Liver (tissue), 10 donors: Measurements from ENCODE around the gene TAS2R8. TPM values are rescaled to one million over a fixed set of nuclear protein-coding genes. Genes with fewer than 3 reads are reported as not detected.

Source experiments
- DNase-seq: peaks from one replicate; pipeline ENCODE4 v3.0.0-alpha.2; 2017; ENCODE audit warnings: low spot score
- H3K27ac ChIP-seq, 2 donors: one replicate each; pipeline ENCODE4 v1.7.0; 2013; ENCODE audit warnings: inconsistent platforms in 2 of 2, low read length in 2 of 2, control low read depth in 1 of 2, low read depth in 1 of 2, mild to moderate bottlenecking in 1 of 2
- H3K27me3 ChIP-seq, 4 donors: one replicate each; pipeline versions ENCODE4 v1.6.1 to v1.7.0; 2013; ENCODE audit warnings: low read length in 3 of 4, inconsistent platforms in 1 of 4, mild to moderate bottlenecking in 1 of 4, moderate library complexity in 1 of 4; ENCODE audit not compliant: control insufficient read depth in 4 of 4, insufficient read depth in 4 of 4
- H3K36me3 ChIP-seq, 4 donors: one replicate each; pipeline versions ENCODE4 v1.6.1 to v1.7.0; 2013; ENCODE audit warnings: low read length in 3 of 4, mild to moderate bottlenecking in 3 of 4, low read depth in 1 of 4, moderate library complexity in 1 of 4; ENCODE audit not compliant: control insufficient read depth in 4 of 4, insufficient read depth in 3 of 4
- H3K4me1 ChIP-seq, 4 donors: one replicate each; pipeline versions ENCODE4 v1.6.1 to v1.7.0; 2013; ENCODE audit warnings: low read length in 3 of 4, mild to moderate bottlenecking in 3 of 4, moderate library complexity in 1 of 4; ENCODE audit not compliant: control insufficient read depth in 4 of 4, insufficient read depth in 4 of 4
- H3K4me3 ChIP-seq, 3 donors: one replicate each; pipeline versions ENCODE4 v1.6.1 to v1.7.0; 2013; ENCODE audit warnings: low read length in 3 of 3, control low read depth in 1 of 3, low read depth in 1 of 3, mild to moderate bottlenecking in 1 of 3
- H3K9ac ChIP-seq, 2 donors: one replicate each; pipeline ENCODE4 v1.7.0; 2013; ENCODE audit warnings: low read length in 2 of 2, mild to moderate bottlenecking in 2 of 2, moderate library complexity in 2 of 2, control low read depth in 1 of 2, low read depth in 1 of 2
- H3K9me3 ChIP-seq, 4 donors: one replicate each; pipeline versions ENCODE4 v1.6.1 to v1.7.0; 2013; ENCODE audit warnings: low read length in 3 of 4; ENCODE audit not compliant: control insufficient read depth in 4 of 4
- CTCF ChIP-seq: fragments of 150-350 bp; IDR thresholded peaks from 2 replicates; pipeline ENCODE4 v1.5.1; 2017; ENCODE audit warnings: improper control_type of control experiment, low read depth, low read length; ENCODE audit not compliant: missing input control
- FOXA1 ChIP-seq: IDR thresholded peaks from 2 replicates; pipeline ENCODE4 v1.6.1; 2016; ENCODE audit warnings: antibody characterized with exemption
- FOXA2 ChIP-seq: IDR thresholded peaks from 2 replicates; pipeline ENCODE4 v1.6.1; 2016; ENCODE audit warnings: antibody characterized with exemption
- HNF4A ChIP-seq, 2 donors: conservative IDR thresholded peaks; 2 replicates each; pipeline ENCODE4 v1.6.1; 2016; ENCODE audit warnings: antibody characterized with exemption in 2 of 2, mild to moderate bottlenecking in 2 of 2
- HNF4G ChIP-seq: IDR thresholded peaks from 2 replicates; pipeline ENCODE4 v1.6.1; 2016; ENCODE audit warnings: antibody characterized with exemption
- MAX ChIP-seq: IDR thresholded peaks from 2 replicates; pipeline ENCODE4 v1.6.1; 2016; ENCODE audit warnings: antibody characterized with exemption
- NR2F2 ChIP-seq: IDR thresholded peaks from 2 replicates; pipeline ENCODE4 v1.6.1; 2016; ENCODE audit warnings: antibody characterized with exemption
- RXRA ChIP-seq, 2 donors: IDR thresholded peaks; 2 replicates each; pipeline ENCODE4 v1.6.1; 2017 to 2018; ENCODE audit warnings: antibody characterized with exemption in 2 of 2, mild to moderate bottlenecking in 1 of 2
- SP1 ChIP-seq: IDR thresholded peaks from 2 replicates; pipeline ENCODE4 v1.6.1; 2018; ENCODE audit warnings: antibody characterized with exemption, mild to moderate bottlenecking
- TAF1 ChIP-seq: conservative IDR thresholded peaks from 2 replicates; pipeline ENCODE4 v1.6.1; 2016; ENCODE audit warnings: antibody characterized with exemption, mild to moderate bottlenecking
- YY1 ChIP-seq: IDR thresholded peaks from 2 replicates; pipeline ENCODE4 v1.6.1; 2016; ENCODE audit warnings: antibody characterized with exemption, mild to moderate bottlenecking
- ZBTB33 ChIP-seq: IDR thresholded peaks from 2 replicates; pipeline ENCODE4 v1.6.1; 2016; ENCODE audit warnings: antibody characterized with exemption
- WGBS: extraction: QIAGEN DNeasy Blood & Tissue Kit; methylation state at CpG from one replicate; pipeline ENCODE4 v1.1.7; 2013; 5-methylcytosine and 5-hydroxymethylcytosine counted together
- polyA plus RNA-seq, 2 donors: library from polyadenylated mRNA; stranded (reverse) in 1 of 2; unstranded in 1 of 2; fragments of 200-250 nt in 1 of 2; fragments of >200 nt in 1 of 2; fragmentation: Nextera tagmentation in 1 of 2; extraction: Ambion mirVana in 1 of 2; gene quantifications; one replicate each; pipeline versions ENCODE4 v1.2.1 to v1.2.3, GENCODE V29; 2013 to 2015
- small RNA-seq: library from RNA; depleted of rRNA; stranded (forward); fragments of <200 nt; gene quantifications from one replicate; pipeline ENCODE3, GENCODE V24; 2014
- total RNA-seq, 2 donors: library from RNA; depleted of rRNA; stranded (reverse); fragments of >200 nt; gene quantifications; one replicate each; pipeline ENCODE4 v1.2.3, GENCODE V29; 2014
- TF ChIP-seq, protein P1 (sequence below): IDR thresholded peaks from 2 replicates; pipeline ENCODE4 v1.6.1; 2016; ENCODE audit warnings: antibody characterized with exemption, mild to moderate bottlenecking
- donor health status: healthy.
- donor health status: healthy.
- donor health status: healthy.
- donor health status: healthy.
- donor health status: healthy.

The TAS2R8 gene
- total and polyA plus RNA-seq, 4 donors, result 0.25 TPM; not detected in 3

GRCh38 chr12:10756194-10756593, 50.9 kb downstream of the TAS2R8 start:
- 79% methylated on average over 4 of the region's 4 CpGs for WGBS
- no peak for DNase-seq
- Histone ChIP-seq H3K9ac (no peak overlapping the region), H3K4me3 (no peak overlapping the region), H3K27ac (no peak overlapping the region), H3K4me1 (no peaks in the 10 kb centered on the region), H3K9me3 (peaks cover 0 to 12% (median 5%) of the 10 kb centered on the region in 4 donors), H3K27me3 (peaks cover 0 to 9% (median 0%) of the 10 kb centered on the region in 4 donors), H3K36me3 (no peaks in the 10 kb centered on the region)
- TF ChIP-seq FOXA1, result no peak
- no peak for TF ChIP-seq YY1
- no peak for TF ChIP-seq HNF4A (conservative IDR thresholded peaks at IDR 0.05)
- TF ChIP-seq ZBTB33, result no peak
- TF ChIP-seq SP1, result no peak
- no peak for TF ChIP-seq HNF4G
- TF ChIP-seq CTCF, result no peak
- no peak for TF ChIP-seq RXRA (IDR thresholded peaks at IDR 0.05)
- TF ChIP-seq NR2F2, result no peak
- TF ChIP-seq, protein P1, sequence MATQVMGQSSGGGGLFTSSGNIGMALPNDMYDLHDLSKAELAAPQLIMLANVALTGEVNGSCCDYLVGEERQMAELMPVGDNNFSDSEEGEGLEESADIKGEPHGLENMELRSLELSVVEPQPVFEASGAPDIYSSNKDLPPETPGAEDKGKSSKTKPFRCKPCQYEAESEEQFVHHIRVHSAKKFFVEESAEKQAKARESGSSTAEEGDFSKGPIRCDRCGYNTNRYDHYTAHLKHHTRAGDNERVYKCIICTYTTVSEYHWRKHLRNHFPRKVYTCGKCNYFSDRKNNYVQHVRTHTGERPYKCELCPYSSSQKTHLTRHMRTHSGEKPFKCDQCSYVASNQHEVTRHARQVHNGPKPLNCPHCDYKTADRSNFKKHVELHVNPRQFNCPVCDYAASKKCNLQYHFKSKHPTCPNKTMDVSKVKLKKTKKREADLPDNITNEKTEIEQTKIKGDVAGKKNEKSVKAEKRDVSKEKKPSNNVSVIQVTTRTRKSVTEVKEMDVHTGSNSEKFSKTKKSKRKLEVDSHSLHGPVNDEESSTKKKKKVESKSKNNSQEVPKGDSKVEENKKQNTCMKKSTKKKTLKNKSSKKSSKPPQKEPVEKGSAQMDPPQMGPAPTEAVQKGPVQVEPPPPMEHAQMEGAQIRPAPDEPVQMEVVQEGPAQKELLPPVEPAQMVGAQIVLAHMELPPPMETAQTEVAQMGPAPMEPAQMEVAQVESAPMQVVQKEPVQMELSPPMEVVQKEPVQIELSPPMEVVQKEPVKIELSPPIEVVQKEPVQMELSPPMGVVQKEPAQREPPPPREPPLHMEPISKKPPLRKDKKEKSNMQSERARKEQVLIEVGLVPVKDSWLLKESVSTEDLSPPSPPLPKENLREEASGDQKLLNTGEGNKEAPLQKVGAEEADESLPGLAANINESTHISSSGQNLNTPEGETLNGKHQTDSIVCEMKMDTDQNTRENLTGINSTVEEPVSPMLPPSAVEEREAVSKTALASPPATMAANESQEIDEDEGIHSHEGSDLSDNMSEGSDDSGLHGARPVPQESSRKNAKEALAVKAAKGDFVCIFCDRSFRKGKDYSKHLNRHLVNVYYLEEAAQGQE, result no peak
- no peak for TF ChIP-seq TAF1
- TF ChIP-seq FOXA2, result no peak
- TF ChIP-seq MAX, result no peak

Small RNA genes within 50 kb of the gene (small RNA-seq; reads per million reads assigned to genes)
- not detected for gene PRR4

Other genes with a start within 250 kb of the TAS2R8 start
- gene MAGOHB, start 193.7 kb downstream of the TAS2R8 start, total RNA-seq, result 1 to 10 TPM; 7.6 to 8.1 TPM
- gene MAGOHB, start 193.7 kb downstream of the TAS2R8 start, polyA plus RNA-seq, result 10 to 100 TPM in 1 of 2 donors, 1 to 10 TPM in 1; 9.7 to 20.7 TPM
- gene STYK1, start 133.2 kb downstream of the TAS2R8 start, total RNA-seq, result 1 to 10 TPM in 1 of 2 donors, under 1 TPM in 1; 0.08 to 1.3 TPM
- gene STYK1, start 133.2 kb downstream of the TAS2R8 start, polyA plus RNA-seq, result under 1 TPM in 1 of 2 donors, not detected in 1; 0.03 TPM
- 100 to 1,000 TPM in 1 of 2 donors, 1 to 10 TPM in 1; 9.2 to 116 TPM for gene YBX3, start 84.0 kb downstream of the TAS2R8 start, total RNA-seq
- 10 to 100 TPM in 1 of 2 donors, 1 to 10 TPM in 1; 6.8 to 22.3 TPM for gene YBX3, start 84.0 kb downstream of the TAS2R8 start, polyA plus RNA-seq
- gene TAS2R7, start 4.7 kb downstream of the TAS2R8 start, total RNA-seq, result under 1 TPM in 1 of 2 donors, not detected in 1; 0.42 TPM
- not detected for gene TAS2R7, start 4.7 kb downstream of the TAS2R8 start, polyA plus RNA-seq
- under 1 TPM in 1 of 2 donors, not detected in 1; 0.33 TPM for gene TAS2R9, start 2.9 kb upstream of the TAS2R8 start, total RNA-seq
- not detected for gene TAS2R9, start 2.9 kb upstream of the TAS2R8 start, polyA plus RNA-seq
- gene TAS2R10, start 19.1 kb upstream of the TAS2R8 start, total RNA-seq, result 1 to 10 TPM in 1 of 2 donors, under 1 TPM in 1; 0.14 to 3.0 TPM
- gene TAS2R10, start 19.1 kb upstream of the TAS2R8 start, polyA plus RNA-seq, result under 1 TPM in 1 of 2 donors, not detected in 1; 0.40 TPM
- gene PRR4, start 42.2 kb upstream of the TAS2R8 start, total RNA-seq, result 1 to 10 TPM in 1 of 2 donors, under 1 TPM in 1; 0.56 to 3.5 TPM
- gene PRR4, start 42.2 kb upstream of the TAS2R8 start, polyA plus RNA-seq, result 1 to 10 TPM in 1 of 2 donors, under 1 TPM in 1; 0.65 to 2.2 TPM
- 10 to 100 TPM in 1 of 2 donors, 1 to 10 TPM in 1; 9.6 to 29.6 TPM for gene PRH1, start 77.0 kb upstream of the TAS2R8 start, total RNA-seq
- gene PRH1, start 77.0 kb upstream of the TAS2R8 start, polyA plus RNA-seq, result 10 to 100 TPM in 1 of 2 donors, 1 to 10 TPM in 1; 1.3 to 22.6 TPM
- 1 to 10 TPM in 1 of 2 donors, under 1 TPM in 1; 0.51 to 6.2 TPM for gene TAS2R13, start 102.3 kb upstream of the TAS2R8 start, total RNA-seq
- under 1 TPM in 1 of 2 donors, not detected in 1; 0.10 TPM for gene TAS2R13, start 102.3 kb upstream of the TAS2R8 start, polyA plus RNA-seq
- under 1 TPM; 0.23 to 0.42 TPM for gene PRH2, start 122.0 kb upstream of the TAS2R8 start, total RNA-seq
- gene PRH2, start 122.0 kb upstream of the TAS2R8 start, polyA plus RNA-seq, result under 1 TPM in 1 of 2 donors, not detected in 1; 0.40 TPM
- gene TAS2R14, start 132.0 kb upstream of the TAS2R8 start, total RNA-seq, result 1 to 10 TPM; 1.5 to 6.9 TPM
- gene TAS2R14, start 132.0 kb upstream of the TAS2R8 start, polyA plus RNA-seq, result 1 to 10 TPM in 1 of 2 donors, under 1 TPM in 1; 0.16 to 1.4 TPM
- 1 to 10 TPM in 1 of 2 donors, under 1 TPM in 1; 0.89 to 7.8 TPM for gene TAS2R50, start 179.6 kb upstream of the TAS2R8 start, total RNA-seq
- gene TAS2R50, start 179.6 kb upstream of the TAS2R8 start, polyA plus RNA-seq, result not detected
- 1 to 10 TPM; 1.4 to 5.9 TPM for gene TAS2R20, start 191.0 kb upstream of the TAS2R8 start, total RNA-seq
- under 1 TPM; 0.03 to 0.49 TPM for gene TAS2R20, start 191.0 kb upstream of the TAS2R8 start, polyA plus RNA-seq
- 10 to 100 TPM in 1 of 2 donors, 1 to 10 TPM in 1; 2.1 to 11.8 TPM for gene TAS2R19, start 215.3 kb upstream of the TAS2R8 start, total RNA-seq
- not detected for gene TAS2R19, start 215.3 kb upstream of the TAS2R8 start, polyA plus RNA-seq
- gene TAS2R31, start 224.1 kb upstream of the TAS2R8 start, total RNA-seq, result 1 to 10 TPM; 1.3 to 7.4 TPM
- under 1 TPM in 1 of 2 donors, not detected in 1; 0.99 TPM for gene TAS2R31, start 224.1 kb upstream of the TAS2R8 start, polyA plus RNA-seq